Central memory CD8-positive, alpha-beta T cell (primary cell): ENCODE data around the gene DNMT3L.
"Not testable (repeated sequence)": the region's sequence is repeated elsewhere in the genome, so short reads cannot be mapped to it uniquely, and the experiment has no call there.

ENCODE experiments used
- ATAC-seq: fragments of 150-1000 bp; cut with Tn5 transposase; replicated peaks from 2 replicates; pipeline ENCODE4 v1.10.0; 2022; ENCODE audit warnings: mild to moderate bottlenecking, moderate FRiP score, moderate number of reproducible peaks; ENCODE audit not compliant: poor library complexity, severe bottlenecking; ENCODE audit errors: extremely low read depth
- DNase-seq, 2 donors: peaks; one replicate each; pipeline ENCODE4 v3.0.0; 2021; ENCODE audit warnings: low spot score in 2 of 2
- H3K27ac Mint-ChIP-seq: one replicate; pipeline ENCODE4 v1.8.0; 2022; ENCODE audit warnings: low read depth, mild to moderate bottlenecking, moderate library complexity, mixed read lengths
- H3K27me3 Mint-ChIP-seq: one replicate; pipeline ENCODE4 v1.8.0; 2022; ENCODE audit warnings: mixed read lengths
- H3K36me3 Mint-ChIP-seq: one replicate; pipeline ENCODE4 v1.8.0; 2022; ENCODE audit warnings: mild to moderate bottlenecking, moderate library complexity, mixed read lengths; ENCODE audit not compliant: insufficient read depth
- H3K4me1 Mint-ChIP-seq: one replicate; pipeline ENCODE4 v1.8.0; 2022; ENCODE audit warnings: mixed read lengths
- H3K4me3 Mint-ChIP-seq: one replicate; pipeline ENCODE4 v1.8.0; 2022; ENCODE audit warnings: mild to moderate bottlenecking, moderate library complexity, mixed read lengths
- H3K9me3 Mint-ChIP-seq: one replicate; pipeline ENCODE4 v1.8.0; 2022; ENCODE audit warnings: mixed read lengths

DNMT3L gene

DNA sequence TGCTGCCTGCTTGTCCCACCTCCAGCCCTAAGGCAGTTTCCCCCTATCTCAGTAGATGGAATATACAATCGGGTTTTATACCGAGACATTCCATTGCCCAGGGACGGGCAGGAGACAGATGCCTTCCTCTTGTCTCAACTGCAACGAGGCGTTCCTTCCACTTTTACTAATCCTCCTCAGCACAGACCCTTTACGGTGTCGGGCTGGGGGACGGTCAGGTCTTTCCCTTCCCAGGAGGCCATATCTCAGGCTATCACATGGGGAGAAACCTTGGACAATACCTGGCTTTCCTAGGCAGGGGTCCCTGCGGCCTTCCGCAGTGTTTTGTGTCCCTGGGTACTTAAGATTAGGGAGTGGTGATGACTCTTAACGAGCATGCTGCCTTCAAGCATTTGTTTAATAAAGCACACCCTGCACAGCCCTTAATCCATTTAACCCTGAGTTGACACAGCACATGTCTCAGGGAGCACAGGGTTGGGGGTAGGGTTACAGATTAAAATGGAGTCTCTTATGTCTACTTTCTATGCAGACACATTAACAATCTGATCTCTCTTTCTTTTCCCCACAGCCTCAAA lies 21.6 kb upstream of the DNMT3L start:
- not testable (repeated sequence) for H3K4me1 Mint-ChIP-seq, H3K27ac Mint-ChIP-seq, H3K9me3 Mint-ChIP-seq, H3K4me3 Mint-ChIP-seq, DNase-seq, H3K27me3 Mint-ChIP-seq, ATAC-seq, H3K36me3 Mint-ChIP-seq

DNA sequence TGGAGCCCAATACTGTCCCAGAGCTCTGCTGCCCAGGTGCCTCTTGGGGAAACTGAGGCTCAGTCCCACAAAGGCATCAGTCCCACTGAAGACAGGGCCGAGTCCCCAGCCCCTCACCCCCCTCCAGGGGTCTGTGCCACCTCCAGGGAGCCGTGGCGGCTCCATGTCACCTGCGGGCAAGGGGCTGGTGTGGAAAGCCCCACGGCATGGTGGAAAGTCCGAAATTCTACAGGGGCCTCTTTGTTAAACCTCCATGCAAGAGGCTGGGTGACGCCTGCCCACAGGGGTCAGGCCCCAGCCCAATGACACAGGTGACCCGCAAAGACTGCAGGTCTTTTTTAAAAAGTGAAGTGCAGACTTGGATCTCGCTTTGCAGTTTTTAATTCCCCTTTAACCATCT lies 20.7 kb upstream of the DNMT3L start:
- Mint-ChIP-seq H3K4me3 (no peak overlapping the region), H3K9me3 (no peaks in the 10 kb centered on the region), H3K4me1 (no peaks in the 10 kb centered on the region), H3K36me3 (no peaks in the 10 kb centered on the region), H3K27ac (no peak overlapping the region), H3K27me3 (no peaks in the 10 kb centered on the region)
- DNase-seq (no peak), ATAC-seq (no peak)

DNA sequence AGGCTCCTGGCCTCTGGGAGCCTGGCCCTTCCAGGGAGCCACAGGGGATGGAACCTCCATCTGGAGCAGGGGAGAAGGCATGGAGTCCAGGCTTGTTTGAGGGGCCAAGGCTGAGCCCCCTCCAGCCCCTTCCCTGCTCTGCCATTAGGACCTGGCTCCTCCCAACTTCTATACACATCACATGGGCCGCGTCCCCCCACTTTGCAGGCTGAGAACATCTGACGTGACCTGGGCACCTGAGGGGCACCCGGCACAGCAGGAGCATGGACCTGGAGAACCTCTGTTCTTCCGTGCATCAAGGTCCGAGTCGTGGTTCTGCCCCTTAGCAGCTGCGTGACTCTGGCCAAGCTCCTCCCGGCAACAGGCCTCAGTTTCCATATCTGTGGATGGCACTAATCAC lies 20.1 kb upstream of the DNMT3L start:
- Mint-ChIP-seq H3K27ac (no peak overlapping the region), H3K9me3 (no peaks in the 10 kb centered on the region), H3K4me1 (no peaks in the 10 kb centered on the region), H3K4me3 (no peak overlapping the region), H3K36me3 (no peaks in the 10 kb centered on the region), H3K27me3 (no peaks in the 10 kb centered on the region)
- DNase-seq (no peak), ATAC-seq (no peak)

DNA sequence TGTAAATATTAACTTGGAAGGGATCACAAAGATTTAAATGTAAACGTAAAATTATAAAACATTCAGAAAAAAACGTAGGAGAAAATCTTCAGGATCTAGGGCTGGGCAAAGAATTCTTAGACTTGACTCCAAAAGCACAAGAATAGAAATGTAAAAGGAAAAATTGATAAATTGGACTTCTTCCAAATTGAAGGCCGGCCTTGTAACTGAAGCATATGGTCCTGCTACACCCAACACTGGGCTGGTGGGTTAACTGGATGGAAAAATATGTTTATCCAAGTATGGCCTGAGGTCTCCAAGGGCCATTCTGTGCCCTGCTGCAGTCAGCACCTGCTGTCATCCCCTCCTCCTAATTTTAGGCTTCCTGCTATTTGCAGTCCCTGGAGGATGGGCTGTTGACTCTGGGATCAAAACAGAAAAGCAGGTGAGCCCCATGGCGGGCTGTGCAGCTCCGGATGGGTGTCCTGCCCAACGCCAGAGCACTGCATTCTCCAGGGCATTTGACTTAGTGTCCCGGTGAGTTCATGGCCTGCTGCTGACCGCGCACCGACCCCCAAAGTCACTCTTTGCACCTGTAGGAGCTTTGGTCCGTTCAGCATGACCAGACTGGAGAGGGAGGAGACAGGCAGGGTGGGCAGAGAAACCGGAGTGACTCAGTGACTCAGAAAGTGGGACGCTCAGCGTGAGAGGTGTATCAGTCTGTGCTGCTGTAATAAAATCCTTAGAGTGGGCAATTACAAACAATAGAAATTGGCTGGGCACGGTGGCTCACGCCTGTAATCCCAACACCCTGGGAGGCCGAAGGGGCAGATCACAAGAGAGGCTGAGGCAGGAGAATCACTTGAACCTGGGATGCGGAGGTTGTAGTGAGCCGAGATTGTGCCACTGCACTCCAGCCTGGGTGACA lies 17.9 kb upstream of the DNMT3L start:
- H3K36me3 Mint-ChIP-seq, result no peaks in the 10 kb centered on the region
- ATAC-seq, result no peak

DNA sequence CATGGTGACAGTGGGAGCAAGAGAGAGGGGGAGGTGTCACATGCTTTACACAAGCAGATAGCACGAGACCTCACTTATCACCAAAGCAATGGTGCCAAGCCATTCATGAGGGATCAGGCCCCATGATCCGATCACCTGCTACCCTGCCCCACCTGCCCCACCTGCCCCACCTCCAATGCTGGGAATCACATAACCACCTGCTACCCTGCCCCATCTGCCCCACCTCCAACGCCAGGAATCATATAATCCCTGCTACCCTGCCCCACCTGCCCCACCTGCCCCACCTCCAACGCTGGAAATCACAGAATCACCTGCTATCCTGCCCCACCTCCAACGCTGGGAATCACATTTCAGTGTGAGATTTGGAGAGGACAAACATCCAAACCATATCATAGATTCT lies 13.3 kb upstream of the DNMT3L start:
- H3K27me3 Mint-ChIP-seq, result no peaks in the 10 kb centered on the region
- no peaks in the 10 kb centered on the region for H3K9me3 Mint-ChIP-seq
- H3K36me3 Mint-ChIP-seq, result no peaks in the 10 kb centered on the region
- no peak for ATAC-seq
- no peak overlapping the region for H3K27ac Mint-ChIP-seq
- no peaks in the 10 kb centered on the region for H3K4me1 Mint-ChIP-seq
- DNase-seq, result no peak
- H3K4me3 Mint-ChIP-seq, result no peak overlapping the region

More for the DNA sequence above, 17.9 kb upstream of the DNMT3L start:
- H3K27me3 Mint-ChIP-seq, result no peaks in the 10 kb centered on the region
- no peaks in the 10 kb centered on the region for H3K9me3 Mint-ChIP-seq
- H3K27ac Mint-ChIP-seq, result no peak overlapping the region
- H3K4me1 Mint-ChIP-seq, result no peaks in the 10 kb centered on the region
- no peak for DNase-seq
- H3K4me3 Mint-ChIP-seq, result no peak overlapping the region

DNA sequence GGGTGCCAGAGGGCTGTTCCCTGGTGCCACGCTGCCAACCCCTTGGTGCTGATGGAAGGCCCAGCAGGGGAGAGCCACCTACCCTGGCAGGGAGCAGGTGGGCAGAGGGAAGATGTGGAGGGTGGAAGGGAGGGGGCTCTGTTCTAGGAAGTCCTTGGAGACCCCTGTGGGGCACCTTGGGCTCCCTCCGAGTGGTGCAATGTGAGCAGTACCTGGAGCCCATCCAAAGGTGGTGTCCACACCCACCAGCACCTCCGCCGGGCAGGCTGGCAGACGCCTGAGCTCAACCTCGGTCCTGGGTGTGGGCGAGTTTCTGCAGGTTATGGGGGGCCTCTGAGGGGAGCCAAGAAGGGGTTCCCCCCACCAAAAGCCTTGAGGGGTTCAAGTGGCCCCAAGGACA lies 11.3 kb upstream of the DNMT3L start:
- DNase-seq (no peak), ATAC-seq (no peak)
- H3K27me3 Mint-ChIP-seq, result no peaks in the 10 kb centered on the region
- H3K4me3 Mint-ChIP-seq, result no peak overlapping the region
- no peaks in the 10 kb centered on the region for H3K36me3 Mint-ChIP-seq
- no peaks in the 10 kb centered on the region for H3K4me1 Mint-ChIP-seq
- no peak overlapping the region for H3K27ac Mint-ChIP-seq
- H3K9me3 Mint-ChIP-seq, result no peaks in the 10 kb centered on the region

DNA sequence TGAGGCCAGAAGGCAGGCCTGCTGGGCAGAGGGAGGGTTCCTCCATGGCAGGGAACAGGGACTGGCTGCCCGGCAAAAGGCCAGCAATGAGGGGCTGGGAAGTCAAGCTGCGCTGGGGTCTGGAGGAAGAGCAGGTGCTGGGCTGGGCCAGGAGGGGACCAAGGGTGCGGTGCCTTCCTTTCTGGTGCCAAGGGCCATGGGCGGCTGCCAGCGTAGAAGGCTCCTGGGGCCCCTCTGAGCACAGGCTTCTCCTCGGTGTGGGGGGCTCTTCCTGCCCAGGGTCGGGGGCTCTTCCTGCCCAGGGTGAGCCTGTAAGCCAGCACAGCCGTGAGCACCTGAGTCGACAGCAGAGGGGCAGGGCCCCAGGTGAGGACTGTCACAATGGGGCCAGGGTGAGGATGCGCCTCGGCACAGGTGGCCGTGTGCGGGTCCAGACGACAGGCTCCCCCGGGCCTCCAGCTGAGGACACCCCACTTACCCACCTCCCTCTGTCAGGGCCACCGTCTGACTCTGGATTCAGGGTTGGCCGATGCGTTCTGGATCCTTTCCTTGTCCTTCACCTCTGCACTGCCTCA lies 10.7 kb upstream of the DNMT3L start:
- no peak for DNase-seq
- Mint-ChIP-seq H3K4me1 (no peaks in the 10 kb centered on the region), H3K27me3 (no peaks in the 10 kb centered on the region), H3K27ac (no peak overlapping the region), H3K9me3 (no peaks in the 10 kb centered on the region), H3K4me3 (no peak overlapping the region), H3K36me3 (no peaks in the 10 kb centered on the region)
- no peak for ATAC-seq

DNA sequence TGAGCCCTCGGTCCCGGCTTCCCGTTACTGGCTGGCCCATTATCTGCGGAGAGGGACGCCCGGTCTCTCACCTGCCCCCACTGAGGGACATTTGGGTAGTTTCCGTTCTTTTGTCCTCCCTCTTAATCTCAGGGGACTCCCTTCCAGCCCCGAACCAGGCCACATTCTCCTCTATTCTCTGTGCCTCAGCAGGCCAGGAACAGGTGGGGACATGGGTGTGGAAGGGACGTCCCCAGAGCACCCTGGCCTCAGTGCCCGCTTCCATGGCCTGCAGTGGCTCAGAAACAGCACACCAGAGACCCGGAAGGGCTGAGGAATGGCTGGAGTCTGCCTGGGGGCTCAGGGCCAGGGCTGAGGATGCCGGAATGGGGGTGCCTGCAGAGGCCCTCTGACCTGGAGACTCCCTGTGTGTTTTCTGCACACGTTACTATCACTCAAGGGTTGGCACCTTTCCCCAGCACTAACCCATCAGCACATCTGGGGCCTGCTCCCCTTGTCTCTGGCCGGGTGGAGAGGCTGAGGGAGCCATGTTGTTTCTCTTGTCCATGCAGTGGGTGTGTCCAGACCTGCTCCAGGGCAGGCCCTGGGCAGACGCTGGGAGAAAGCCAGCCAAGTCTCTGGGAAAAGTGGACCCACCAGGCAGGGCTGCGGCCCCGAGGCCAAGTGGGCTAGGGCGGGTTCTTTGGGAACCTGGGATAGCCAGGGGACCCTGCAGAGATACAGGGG lies 10.0 kb upstream of the DNMT3L start:
- Mint-ChIP-seq H3K27me3 (no peaks in the 10 kb centered on the region), H3K36me3 (no peaks in the 10 kb centered on the region), H3K27ac (no peak overlapping the region), H3K9me3 (no peaks in the 10 kb centered on the region), H3K4me1 (no peaks in the 10 kb centered on the region), H3K4me3 (no peak overlapping the region)
- ATAC-seq, result no peak
- no peak for DNase-seq

DNA sequence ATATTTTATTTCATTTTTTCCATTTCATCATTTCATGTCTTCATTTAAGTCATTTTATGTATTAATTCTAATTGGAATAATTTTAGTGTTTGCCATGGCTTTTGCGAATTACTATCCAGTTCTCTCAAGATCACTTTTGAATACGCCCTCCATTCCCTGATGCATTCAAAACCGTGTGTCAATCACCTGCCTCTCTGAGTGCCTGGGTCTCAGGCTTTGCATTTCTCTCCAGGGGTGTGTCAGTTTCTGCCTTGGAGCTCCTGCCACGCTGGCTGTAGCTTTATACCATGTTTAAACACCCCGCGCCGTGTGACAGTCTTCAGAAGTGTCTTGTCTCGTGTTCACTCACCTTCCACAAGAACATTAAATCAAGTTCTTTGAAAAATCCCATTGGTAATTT lies 7.4 kb upstream of the DNMT3L start:
- Mint-ChIP-seq H3K9me3 (no peaks in the 10 kb centered on the region), H3K4me3 (no peak overlapping the region), H3K27ac (no peak overlapping the region), H3K36me3 (no peaks in the 10 kb centered on the region), H3K4me1 (no peaks in the 10 kb centered on the region), H3K27me3 (no peaks in the 10 kb centered on the region)
- DNase-seq (no peak), ATAC-seq (no peak)

DNA sequence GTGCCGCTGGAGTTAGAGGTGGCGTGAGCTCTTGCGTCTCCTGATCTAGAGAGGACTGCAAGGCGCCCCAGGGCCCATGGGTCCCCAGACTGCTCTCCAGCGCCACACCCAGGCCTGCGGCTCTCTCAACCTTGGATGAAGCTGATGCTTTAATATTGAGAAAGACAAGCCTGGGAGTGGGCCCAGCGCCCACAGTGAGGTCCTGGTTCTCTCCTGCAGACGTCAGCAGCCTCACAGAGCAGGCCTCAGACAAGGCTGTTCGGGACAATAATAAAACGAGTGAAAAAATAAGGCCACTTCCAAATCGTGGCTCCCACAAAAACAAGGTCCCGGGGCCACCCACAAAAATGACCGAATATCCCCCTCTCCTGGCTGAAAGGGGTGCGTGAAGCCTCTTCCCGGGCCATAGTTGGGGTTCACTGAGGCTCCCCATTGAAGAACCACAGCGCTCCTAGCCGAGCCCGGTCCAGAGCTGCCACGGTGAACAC lies 6.0 kb upstream of the DNMT3L start:
- DNase-seq (no peak), ATAC-seq (no peak)
- H3K27me3 Mint-ChIP-seq, result no peaks in the 10 kb centered on the region

DNA sequence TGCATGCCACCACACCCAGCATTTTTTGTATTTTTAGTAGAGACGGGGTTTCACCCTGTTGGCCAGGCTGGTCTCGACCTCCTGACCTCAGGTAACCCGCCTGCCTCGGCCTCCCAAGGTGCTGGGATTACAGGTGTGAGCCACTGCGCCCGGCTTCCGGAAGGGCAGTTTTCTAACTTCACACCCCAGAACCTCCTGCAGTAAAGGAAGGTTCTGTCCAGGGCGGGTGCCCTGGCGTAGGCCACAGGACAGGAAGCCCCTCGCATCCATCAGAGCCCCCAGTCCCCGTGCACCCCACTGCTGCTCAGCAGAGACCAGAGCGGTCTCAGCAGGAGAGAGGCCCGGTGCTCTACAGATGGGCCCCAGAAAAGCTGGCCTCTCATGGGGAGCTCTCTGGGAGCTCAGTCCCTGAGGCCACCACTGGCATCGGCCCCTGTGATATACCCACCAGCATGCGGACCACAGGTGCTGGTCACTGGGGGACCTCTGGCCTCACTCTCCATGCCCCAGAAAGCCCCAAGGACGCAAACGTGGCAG lies 4.1 kb upstream of the DNMT3L start:
- no peaks in the 10 kb centered on the region for H3K9me3 Mint-ChIP-seq

More for the DNA sequence above, 6.0 kb upstream of the DNMT3L start:
- no peak overlapping the region for H3K4me3 Mint-ChIP-seq
- no peaks in the 10 kb centered on the region for H3K9me3 Mint-ChIP-seq
- no peaks in the 10 kb centered on the region for H3K36me3 Mint-ChIP-seq
- no peak overlapping the region for H3K27ac Mint-ChIP-seq
- H3K4me1 Mint-ChIP-seq, result no peaks in the 10 kb centered on the region

DNA sequence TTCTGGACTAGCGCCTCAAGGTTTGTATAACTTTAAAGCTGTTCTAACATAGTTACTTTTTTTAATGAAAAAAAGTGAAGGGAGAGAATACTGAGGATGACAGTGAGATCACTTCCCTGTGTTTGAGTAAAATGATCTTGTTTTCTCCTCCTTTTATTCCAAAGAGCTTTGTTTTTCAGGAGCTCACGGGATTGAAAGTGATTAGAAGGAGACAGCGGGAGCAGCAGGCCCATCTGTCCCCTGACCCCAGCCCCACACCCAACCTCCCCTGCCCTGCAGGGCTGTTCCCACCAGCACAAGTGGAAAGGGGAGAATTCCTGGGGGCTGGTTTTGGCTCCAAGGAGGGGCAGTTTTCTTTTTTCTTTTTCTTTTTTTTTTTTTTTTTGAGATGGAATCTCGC lies 2.1 kb upstream of the DNMT3L start:
- Mint-ChIP-seq H3K4me1 (no peaks in the 10 kb centered on the region), H3K36me3 (peaks cover 2% of the 10 kb centered on the region), H3K27ac (no peak overlapping the region), H3K4me3 (no peak overlapping the region), H3K9me3 (no peaks in the 10 kb centered on the region), H3K27me3 (peaks cover 8% of the 10 kb centered on the region)
- no peak for DNase-seq
- no peak for ATAC-seq

More for the DNA sequence above, 4.1 kb upstream of the DNMT3L start:
- no peaks in the 10 kb centered on the region for H3K36me3 Mint-ChIP-seq
- H3K4me3 Mint-ChIP-seq, result no peak overlapping the region
- no peak for DNase-seq
- H3K27ac Mint-ChIP-seq, result no peak overlapping the region
- no peak for ATAC-seq
- no peaks in the 10 kb centered on the region for H3K4me1 Mint-ChIP-seq
- H3K27me3 Mint-ChIP-seq, result no peaks in the 10 kb centered on the region
